Tibial artery (tissue), 4 donors: Measurements from ENCODE around the gene HLA-A.
"Not testable (repeated sequence)": the region's sequence is repeated elsewhere in the genome, so short reads cannot be mapped to it uniquely, and the experiment has no call there.

ENCODE experiments used
- DNase-seq, 2 donors: peaks; one replicate each; pipeline ENCODE4 v3.0.0-alpha.2; 2019
- H3K27ac ChIP-seq, 2 donors: fragments of 200-600 bp; sonication (generic) in 1 of 2; 1 replicate in 1 of 2; 2 replicates in 1 of 2; pipeline ENCODE4 v1.5.1; 2018 to 2019; ENCODE audit warnings: mild to moderate bottlenecking in 1 of 2
- H3K27me3 ChIP-seq, 2 donors: fragments of 200-600 bp; sonication (generic) in 1 of 2; one replicate each; pipeline versions ENCODE4 v1.5.1 to v1.6.0; 2016 to 2019
- H3K36me3 ChIP-seq, 3 donors: fragments of 200-600 bp; sonication (generic) in 2 of 3; one replicate each; pipeline ENCODE4 v1.5.1; 2016 to 2019; ENCODE audit warnings: mild to moderate bottlenecking in 2 of 3
- H3K4me1 ChIP-seq, 4 donors: fragments of 200-600 bp; sonication (generic) in 2 of 4; 1 replicate in 3 of 4; 2 replicates in 1 of 4; pipeline ENCODE4 v1.5.1; 2016 to 2019
- H3K4me3 ChIP-seq, 2 donors: fragments of 200-600 bp; sonication (generic) in 1 of 2; 1 replicate in 1 of 2; 2 replicates in 1 of 2; pipeline ENCODE4 v1.5.1; 2018 to 2019; ENCODE audit warnings: mild to moderate bottlenecking in 2 of 2
- H3K9me3 ChIP-seq, 3 donors: fragments of 200-600 bp; sonication (generic) in 1 of 3; one replicate each; pipeline ENCODE4 v1.5.1; 2016 to 2019
- CTCF ChIP-seq, 2 experiments: fragments of 200-600 bp in 1 of 2; fragments of 450-650 bp in 1 of 2; IDR thresholded peaks; one replicate each; pipeline ENCODE4 v1.5.1; 2017 to 2019; ENCODE audit warnings: antibody characterized with exemption in 2 of 2, mild to moderate bottlenecking in 1 of 2, moderate library complexity in 1 of 2
- intact Hi-C: fragments of 100-400 bp; cut with DNase I; formaldehyde crosslinking; loops from one replicate; pipeline ENCODE4 v1.15.0; 2023; ENCODE audit warnings: low total_unique reads

The HLA-A gene

DNA sequence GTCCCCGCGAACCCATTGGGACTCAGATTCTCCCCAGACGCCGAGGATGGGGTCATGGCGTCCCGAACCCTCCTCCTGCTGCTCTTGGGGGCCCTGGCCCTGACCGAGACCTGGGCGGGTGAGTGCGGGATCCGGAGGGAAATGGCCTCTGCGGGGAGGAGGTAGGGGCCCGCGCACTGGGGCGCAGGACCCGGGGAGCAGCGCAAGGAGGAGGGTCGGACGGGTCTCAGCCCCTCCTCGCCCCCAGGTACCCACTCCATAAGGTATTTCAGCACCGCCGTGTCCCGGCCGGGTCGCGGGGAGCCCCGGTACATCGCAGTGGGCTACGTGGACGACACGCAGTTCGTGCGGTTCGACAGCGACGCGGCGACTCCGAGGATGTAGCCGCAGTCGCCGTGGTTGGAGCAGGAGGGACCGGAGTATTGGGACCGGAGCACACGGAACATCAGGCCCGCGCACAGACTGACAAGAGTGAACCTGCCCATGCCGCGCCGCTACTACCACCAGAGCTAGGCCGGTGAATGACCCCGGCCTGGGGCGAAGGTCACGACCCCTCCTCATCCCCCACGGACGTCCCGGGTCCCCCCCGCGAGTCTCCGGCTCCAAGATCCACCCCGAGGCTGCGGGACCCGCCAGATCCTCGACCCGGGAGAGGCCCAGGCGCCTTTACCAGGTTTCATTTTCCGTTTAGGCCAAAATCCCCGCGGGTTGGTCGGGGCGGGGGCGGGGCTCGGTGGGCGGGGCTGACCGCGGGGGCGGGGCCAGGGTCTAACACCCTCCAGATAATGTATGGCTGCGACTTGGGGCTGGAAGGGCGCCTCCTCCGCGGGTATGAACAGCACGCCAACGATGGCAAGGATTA, 15.7 kb upstream of the HLA-A start:
- H3K36me3 ChIP-seq = no peaks in the 10 kb centered on the region
- TF ChIP-seq CTCF (IDR thresholded peaks at IDR 0.05) = no peak
- peak overlapping the region; percentile 56 to 59 for H3K4me3 ChIP-seq
- H3K4me1 ChIP-seq = peaks cover 0 to 8% (median 0%) of the 10 kb centered on the region in 4 donors
- H3K9me3 ChIP-seq = no peaks in the 10 kb centered on the region
- intact Hi-C loops = loop anchor here (2.0 kb wide), 1 partner anchor 50 kb away; no protein-coding TSS in a partner anchor
- DNase-seq = peak; percentile 37 to 83
- no peaks in the 10 kb centered on the region for H3K27me3 ChIP-seq
- peak overlapping the region; percentile 73 to 86 for H3K27ac ChIP-seq

DNA sequence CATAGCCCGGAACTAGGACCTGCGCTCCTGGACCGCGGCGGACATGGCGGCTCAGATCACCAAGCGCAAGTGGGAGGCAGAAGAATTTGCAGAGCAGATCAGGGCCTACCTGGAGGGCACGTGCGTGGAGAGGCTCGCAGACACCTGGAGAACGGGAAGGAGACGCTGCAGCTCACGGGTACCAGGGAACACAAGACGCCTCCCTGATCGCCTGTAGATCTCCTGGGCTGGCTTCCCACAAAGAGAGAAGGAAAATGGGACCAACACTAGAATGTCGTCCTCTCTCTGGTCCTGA, 15.1 kb upstream of the HLA-A start:
- Histone ChIP-seq H3K9me3 (no peaks in the 10 kb centered on the region), H3K4me1 (peaks cover 0 to 8% (median 0%) of the 10 kb centered on the region in 4 donors), H3K36me3 (no peaks in the 10 kb centered on the region), H3K4me3 (peak overlapping the region; percentile 56 to 59), H3K27ac (peak overlapping the region; percentile 73 to 86), H3K27me3 (no peaks in the 10 kb centered on the region)
- TF ChIP-seq CTCF (IDR thresholded peaks at IDR 0.05) = no peak
- no peak for DNase-seq
- intact Hi-C loops = loop anchor here (2.0 kb wide), 1 partner anchor 50 kb away; no protein-coding TSS in a partner anchor

- intact Hi-C loops = loop anchor here (2.0 kb wide), 1 partner anchor 49 kb away; no protein-coding TSS in a partner anchor
- Histone ChIP-seq H3K27me3 (no peaks in the 10 kb centered on the region), H3K36me3 (no peaks in the 10 kb centered on the region), H3K27ac (no peak overlapping the region), H3K9me3 (no peaks in the 10 kb centered on the region), H3K4me3 (no peak overlapping the region), H3K4me1 (peaks cover 0 to 8% (median 0%) of the 10 kb centered on the region in 4 donors)
- no peak for DNase-seq
- TF ChIP-seq CTCF (IDR thresholded peaks at IDR 0.05) = no peak
These were observed 14.4 kb upstream of the HLA-A start for GRCh38 chr6:29927841-29928388.

DNA sequence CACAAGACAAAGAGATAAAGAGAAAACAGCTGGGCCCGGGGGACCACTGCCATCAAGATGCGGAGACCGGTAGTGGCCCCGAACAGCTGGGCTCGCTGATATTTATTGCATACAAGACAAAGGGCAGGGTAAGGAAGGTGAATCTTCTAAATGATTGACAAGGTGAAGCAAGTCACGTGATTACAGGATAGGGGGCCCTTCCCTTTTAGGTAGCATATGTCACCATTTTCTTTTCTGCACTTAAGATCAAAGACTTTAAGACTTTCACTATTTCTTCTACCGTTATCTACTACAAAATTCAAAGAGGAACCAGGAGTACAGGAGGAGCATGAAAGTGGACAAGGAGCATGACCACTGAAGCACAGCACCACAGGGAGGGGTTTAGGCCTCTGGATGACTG, 12.3 kb upstream of the HLA-A start:
- H3K36me3 ChIP-seq, H3K27me3 ChIP-seq, DNase-seq, H3K4me1 ChIP-seq, H3K27ac ChIP-seq, H3K4me3 ChIP-seq, H3K9me3 ChIP-seq, intact Hi-C loops: not testable (repeated sequence)

DNA sequence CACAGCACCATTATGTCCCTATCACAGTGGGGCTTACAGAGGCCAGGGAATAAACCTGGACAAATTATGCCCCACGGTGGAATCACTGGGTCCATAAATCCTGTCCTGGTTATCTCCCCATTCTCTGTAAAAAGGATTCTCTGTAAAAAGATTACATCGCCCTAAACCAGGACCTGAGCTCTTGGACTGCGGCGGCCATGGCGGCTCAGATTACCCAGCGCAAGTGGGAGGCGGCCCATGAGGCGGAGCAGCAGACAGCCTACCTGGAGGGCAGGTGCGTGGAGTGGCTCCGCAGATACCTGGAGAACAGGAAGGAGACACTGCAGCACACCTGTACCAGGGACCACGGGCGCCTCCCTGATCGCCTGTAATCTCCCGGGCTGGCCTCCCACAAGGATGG, 8.4 kb upstream of the HLA-A start:
- H3K27me3 ChIP-seq = no peaks in the 10 kb centered on the region
- no peak for TF ChIP-seq CTCF (IDR thresholded peaks at IDR 0.05)
- intact Hi-C loops = no loop called here
- H3K4me1 ChIP-seq = no peaks in the 10 kb centered on the region
- no peak for DNase-seq
- H3K36me3 ChIP-seq = no peaks in the 10 kb centered on the region
- no peak overlapping the region for H3K27ac ChIP-seq
- no peak overlapping the region for H3K4me3 ChIP-seq
- no peaks in the 10 kb centered on the region for H3K9me3 ChIP-seq

GRCh38 chr6:29935273-29935955, 6.9 kb upstream of the HLA-A start:
- no peak for TF ChIP-seq CTCF (IDR thresholded peaks at IDR 0.05)
- H3K27me3 ChIP-seq = no peaks in the 10 kb centered on the region
- no peak overlapping the region for H3K4me3 ChIP-seq
- H3K9me3 ChIP-seq = no peaks in the 10 kb centered on the region
- no peaks in the 10 kb centered on the region for H3K4me1 ChIP-seq
- no peaks in the 10 kb centered on the region for H3K36me3 ChIP-seq
- H3K27ac ChIP-seq = no peak overlapping the region
- DNase-seq = no peak
- intact Hi-C loops = no loop called here
